GM21529 (cell line): ENCODE data around the gene JHY.

Experiments
- ATAC-seq: cut with Tn5 transposase; IDR thresholded peaks from one replicate; pipeline ENCODE4 v1.9.1; 2021; ENCODE audit not compliant: unreplicated experiment

The JHY gene

GRCh38 chr11:122937983-122938382, 55.4 kb downstream of the JHY start:
- ATAC-seq, result no peak

DNA sequence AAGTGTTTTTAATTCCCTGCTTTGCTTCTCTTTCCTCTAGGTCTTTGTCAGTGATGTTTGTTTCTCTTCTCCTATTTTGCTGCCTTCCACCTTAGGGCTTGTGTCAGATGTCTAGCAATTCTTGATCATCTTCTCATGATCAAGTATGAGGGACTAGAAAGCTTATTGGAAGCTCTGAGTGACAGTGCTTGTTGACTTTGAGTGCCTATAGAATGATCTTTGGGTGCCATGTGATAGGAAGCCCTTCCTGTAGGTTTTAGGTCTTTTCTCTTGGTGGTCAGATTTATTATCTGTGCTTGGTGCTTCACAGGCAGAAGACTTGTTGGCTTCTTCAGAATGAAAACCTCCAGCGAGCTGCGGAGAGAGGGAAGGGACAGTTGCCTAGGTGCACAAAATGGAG, 56.0 kb downstream of the JHY start:
- no peak for ATAC-seq

GRCh38 chr11:122951211-122951610, 68.7 kb downstream of the JHY start:
- ATAC-seq, result no peak

DNA sequence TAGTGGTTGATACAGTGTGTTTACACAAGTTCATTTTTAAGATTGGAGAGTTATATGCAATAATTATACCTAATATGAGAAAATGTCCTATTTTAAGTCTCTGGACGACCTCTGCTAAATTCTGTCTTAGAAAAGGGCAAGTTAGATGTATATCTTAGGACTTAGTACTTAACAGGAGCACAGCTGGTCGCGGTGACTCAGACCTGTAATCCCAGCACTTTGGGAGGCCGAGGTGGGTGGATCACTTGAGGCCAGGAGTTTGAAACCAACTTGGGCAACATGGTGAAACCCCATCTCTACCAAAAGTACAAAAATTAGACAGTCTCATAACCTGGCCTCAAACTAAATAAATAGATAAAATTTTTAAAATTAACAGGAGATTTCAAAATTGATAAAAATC, 71.9 kb downstream of the JHY start:
- ATAC-seq, result no peak

DNA sequence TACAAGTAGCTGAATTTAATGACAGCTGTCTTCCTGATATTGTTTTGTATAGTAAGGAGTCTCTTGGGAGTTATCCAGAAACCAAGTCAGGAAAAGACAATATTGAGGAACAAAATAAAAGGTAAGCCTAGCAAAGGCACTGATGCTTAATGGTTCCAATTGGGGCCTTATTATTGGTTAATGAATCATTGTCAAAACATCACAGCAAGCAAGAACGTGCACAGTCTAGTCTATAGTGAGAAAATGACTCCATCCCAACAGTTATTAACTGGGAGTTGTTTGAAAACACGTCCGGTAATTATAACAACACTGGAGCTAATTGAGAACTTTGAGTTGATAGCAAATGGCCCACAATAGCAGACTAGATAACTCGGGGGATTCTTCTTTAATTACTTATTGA, 81.4 kb downstream of the JHY start:
- no peak for ATAC-seq

- ATAC-seq, result no peak
Measured at GRCh38 chr11:122976061-122976733, 93.6 kb downstream of the JHY start.

GRCh38 chr11:122976734-122977469, 94.3 kb downstream of the JHY start:
- no peak for ATAC-seq

- ATAC-seq, result no peak
Measured at GRCh38 chr11:122977470-122978298, 95.1 kb downstream of the JHY start.

- no peak for ATAC-seq
Measured at GRCh38 chr11:122978299-122978620, 95.7 kb downstream of the JHY start.

- no peak for ATAC-seq
Measured at GRCh38 chr11:122979103-122979814, 96.7 kb downstream of the JHY start.

DNA sequence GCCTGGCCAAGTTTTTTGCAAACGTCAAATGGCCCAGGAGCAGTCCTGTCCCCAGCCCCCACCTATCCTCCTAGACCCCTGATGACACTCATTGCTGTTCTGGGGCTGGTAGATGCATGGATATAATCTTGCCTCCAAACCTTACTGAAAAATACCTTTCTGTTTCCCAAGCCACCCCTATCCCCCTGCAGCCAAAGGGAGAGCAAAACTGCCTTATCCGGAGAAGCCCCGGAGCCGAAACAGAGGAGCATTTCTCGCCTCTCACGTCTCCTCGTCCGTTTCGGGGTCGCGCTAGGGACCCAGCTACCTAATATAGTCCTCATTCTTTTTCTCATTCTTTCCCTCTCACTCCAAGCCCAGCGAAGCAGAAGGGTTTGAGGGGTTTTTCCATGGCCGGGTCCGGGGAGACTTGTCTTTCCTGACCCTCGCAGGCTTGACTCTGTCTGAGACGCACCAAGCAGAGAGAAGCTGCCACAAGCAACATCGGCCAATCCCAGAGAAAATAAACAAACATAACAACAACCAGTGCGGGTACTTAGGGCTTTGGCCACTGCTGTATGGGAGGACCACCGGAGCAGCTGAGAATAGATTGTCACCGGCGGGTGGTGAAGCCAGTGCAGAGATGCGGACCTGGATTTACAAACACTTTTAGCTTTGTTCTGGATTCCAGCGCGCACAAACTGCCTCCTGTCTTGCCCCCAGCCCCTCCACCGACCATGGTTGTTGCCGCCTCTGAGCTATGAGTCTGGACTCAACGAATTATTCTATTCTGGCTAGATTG, 97.4 kb downstream of the JHY start:
- no peak for ATAC-seq

GRCh38 chr11:122981388-122982264, 99.1 kb downstream of the JHY start, which contains the start of gene BSX:
Gene BSX, minus strand, starts transcription at chr11:122981834. Its CDS starts 163 bp downstream, at chr11:122981671.
- ATAC-seq, result no peak

- no peak for ATAC-seq
Measured at GRCh38 chr11:122983438-122984185, 101.1 kb downstream of the JHY start.

DNA sequence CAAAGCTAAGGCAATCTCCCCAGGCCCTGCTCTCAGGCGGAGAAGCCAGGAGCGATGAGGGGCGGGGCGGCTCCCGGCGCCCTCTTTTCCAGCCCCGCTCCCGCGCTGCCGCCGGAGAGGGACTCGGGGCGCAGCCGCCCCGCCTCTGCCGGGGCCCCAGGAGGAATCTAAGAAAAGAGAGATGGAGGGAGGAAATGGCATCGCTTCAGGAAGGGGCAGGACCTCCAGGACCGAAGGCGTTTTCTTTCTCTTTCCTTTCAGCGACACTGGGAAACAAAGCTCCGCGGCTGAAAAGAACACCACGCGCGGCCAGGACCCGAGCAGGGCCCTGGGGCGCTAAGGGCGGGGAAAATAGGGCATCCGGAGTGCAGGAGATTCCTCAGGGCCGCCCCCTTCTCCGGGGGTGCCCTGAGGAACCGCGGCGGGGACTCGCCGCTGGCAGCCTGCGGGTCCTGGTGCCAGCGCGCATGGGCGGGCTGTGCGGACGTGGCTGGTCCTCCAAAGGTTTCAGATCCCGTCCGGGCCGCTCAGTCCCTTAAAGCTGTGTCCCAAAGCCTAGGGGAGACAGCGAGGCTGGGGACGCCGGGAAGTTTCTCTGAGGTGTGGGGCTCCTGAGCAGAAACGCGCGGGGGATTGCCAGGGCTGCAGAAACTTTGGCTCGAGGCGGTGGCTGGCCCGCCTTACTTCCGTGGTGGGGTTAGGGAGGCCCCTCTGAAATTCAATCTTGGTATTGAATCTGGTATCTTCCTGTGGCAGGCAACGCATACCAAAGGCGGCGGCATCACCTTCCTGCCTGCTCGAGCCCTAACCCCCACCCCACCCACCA, 101.8 kb downstream of the JHY start:
- ATAC-seq, result no peak

GRCh38 chr11:122995526-122995925, 113.0 kb downstream of the JHY start:
- ATAC-seq, result no peak

DNA sequence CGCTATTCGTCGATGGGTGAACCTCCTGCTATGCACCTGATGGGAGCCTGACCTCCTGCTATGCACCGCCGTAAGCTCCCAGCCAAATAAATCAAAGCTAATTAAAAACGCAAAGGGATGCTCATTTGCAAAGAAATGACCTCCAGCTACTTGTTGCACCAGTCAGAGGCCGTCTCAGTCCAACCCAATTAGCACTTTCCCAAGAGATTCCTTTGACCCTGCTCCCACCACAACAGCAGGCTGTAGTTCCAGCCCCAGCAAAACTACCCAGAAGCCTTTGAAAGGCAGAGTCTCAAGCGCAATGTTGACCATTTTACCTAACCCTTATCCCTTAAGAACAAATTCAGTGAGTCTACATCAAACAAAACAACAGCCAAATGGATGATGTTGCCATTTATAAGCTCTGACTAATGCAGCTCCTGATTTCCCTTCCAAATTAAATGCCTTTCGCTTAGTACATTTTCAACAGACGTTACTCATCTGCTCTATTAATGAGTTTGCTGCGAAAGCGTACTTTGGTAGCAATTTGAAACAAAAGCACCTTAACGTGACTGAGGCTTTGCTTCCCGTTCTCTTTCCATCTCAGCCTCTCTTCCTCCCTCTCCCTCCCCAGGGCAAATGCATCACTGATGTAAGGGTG, 116.3 kb downstream of the JHY start:
- no peak for ATAC-seq

- ATAC-seq, result no peak
Measured at GRCh38 chr11:123000721-123001120, 118.2 kb downstream of the JHY start.
